Parathyroid adenoma (tissue), 2 donors: ENCODE results near the gene NFIB.

Source experiments
- H2AFZ ChIP-seq: fragments of 300-600 bp; sonication (generic); one replicate; pipeline ENCODE4 v1.7.0; 2017; ENCODE audit warnings: antibody characterized with exemption, mild to moderate bottlenecking
- H3K27ac ChIP-seq: fragments of 300-600 bp; sonication (generic); one replicate; pipeline ENCODE4 v1.7.0; 2017
- H3K27me3 ChIP-seq: fragments of 300-600 bp; sonication (generic); one replicate; pipeline ENCODE4 v1.7.0; 2017; ENCODE audit warnings: low read length; ENCODE audit not compliant: control insufficient read depth, insufficient read depth
- H3K36me3 ChIP-seq: fragments of 300-600 bp; sonication (generic); one replicate; pipeline ENCODE4 v1.7.0; 2017; ENCODE audit warnings: low read length; ENCODE audit not compliant: control insufficient read depth, insufficient read depth
- H3K4me1 ChIP-seq: fragments of 300-600 bp; sonication (generic); one replicate; pipeline ENCODE4 v1.7.0; 2017; ENCODE audit warnings: control low read depth
- H3K4me2 ChIP-seq: fragments of 300-600 bp; sonication (generic); one replicate; pipeline ENCODE4 v1.7.0; 2017; ENCODE audit warnings: low read length
- H3K4me3 ChIP-seq: fragments of 300-600 bp; sonication (generic); one replicate; pipeline ENCODE4 v1.7.0; 2017; ENCODE audit warnings: low read depth, low read length
- H3K79me2 ChIP-seq: fragments of 300-600 bp; sonication (generic); one replicate; pipeline ENCODE4 v1.7.0; 2017; ENCODE audit warnings: control low read depth
- H3K9ac ChIP-seq: fragments of 300-600 bp; sonication (generic); one replicate; pipeline ENCODE4 v1.7.0; 2017; ENCODE audit warnings: mild to moderate bottlenecking
- H3K9me3 ChIP-seq: fragments of 300-600 bp; sonication (generic); one replicate; pipeline ENCODE4 v1.7.0; 2017; ENCODE audit warnings: low read length; ENCODE audit not compliant: control insufficient read depth
- CTCF ChIP-seq: fragments of 300-600 bp; sonication (generic); IDR thresholded peaks from one replicate; pipeline ENCODE4 v1.7.0; 2017; ENCODE audit warnings: antibody characterized with exemption, mild to moderate bottlenecking
- donor health status: primary hyperparathyroidism.

NFIB gene

GRCh38 chr9:14240537-14240936, 73.4 kb downstream of the NFIB start:
- H3K4me2 ChIP-seq: no peak overlapping the region
- no peaks in the 10 kb centered on the region for H3K27me3 ChIP-seq
- no peak for TF ChIP-seq CTCF
- no peak overlapping the region for H3K9ac ChIP-seq
- no peak overlapping the region for H3K27ac ChIP-seq
- no peaks in the 10 kb centered on the region for H3K36me3 ChIP-seq
- H3K9me3 ChIP-seq: no peaks in the 10 kb centered on the region
- no peak overlapping the region for H3K4me3 ChIP-seq
- no peaks in the 10 kb centered on the region for H3K79me2 ChIP-seq
- H3K4me1 ChIP-seq: no peaks in the 10 kb centered on the region
- no peak overlapping the region for H2AFZ ChIP-seq

GRCh38 chr9:14238518-14238917, 75.4 kb downstream of the NFIB start:
- no peak for TF ChIP-seq CTCF
- Histone ChIP-seq H3K4me1 (no peaks in the 10 kb centered on the region), H2AFZ (no peak overlapping the region), H3K4me2 (no peak overlapping the region), H3K27me3 (no peaks in the 10 kb centered on the region), H3K9ac (no peak overlapping the region), H3K4me3 (no peak overlapping the region), H3K36me3 (no peaks in the 10 kb centered on the region), H3K27ac (no peak overlapping the region), H3K79me2 (no peaks in the 10 kb centered on the region), H3K9me3 (no peaks in the 10 kb centered on the region)

GRCh38 chr9:14238079-14238478, 75.9 kb downstream of the NFIB start:
- Histone ChIP-seq H3K9ac (no peak overlapping the region), H3K36me3 (no peaks in the 10 kb centered on the region), H3K4me3 (no peak overlapping the region), H3K4me2 (no peak overlapping the region), H3K4me1 (no peaks in the 10 kb centered on the region), H3K27ac (no peak overlapping the region), H3K9me3 (no peaks in the 10 kb centered on the region), H2AFZ (no peak overlapping the region), H3K79me2 (no peaks in the 10 kb centered on the region), H3K27me3 (no peaks in the 10 kb centered on the region)
- no peak for TF ChIP-seq CTCF

GRCh38 chr9:14236591-14236990, 77.3 kb downstream of the NFIB start:
- Histone ChIP-seq H3K27me3 (no peaks in the 10 kb centered on the region), H3K79me2 (no peaks in the 10 kb centered on the region), H2AFZ (no peak overlapping the region), H3K9me3 (no peaks in the 10 kb centered on the region), H3K27ac (no peak overlapping the region), H3K4me1 (no peaks in the 10 kb centered on the region), H3K4me2 (no peak overlapping the region), H3K9ac (no peak overlapping the region), H3K4me3 (no peak overlapping the region), H3K36me3 (no peaks in the 10 kb centered on the region)
- no peak for TF ChIP-seq CTCF

- H3K4me1 ChIP-seq: no peaks in the 10 kb centered on the region
Observed at GRCh38 chr9:14232111-14232510, 81.8 kb downstream of the NFIB start.

More at GRCh38 chr9:14232111-14232510, 81.8 kb downstream of the NFIB start:
- no peaks in the 10 kb centered on the region for H3K36me3 ChIP-seq
- H3K27ac ChIP-seq: no peak overlapping the region
- H3K9me3 ChIP-seq: no peaks in the 10 kb centered on the region
- no peak overlapping the region for H2AFZ ChIP-seq
- no peak overlapping the region for H3K4me2 ChIP-seq
- H3K27me3 ChIP-seq: no peaks in the 10 kb centered on the region
- H3K9ac ChIP-seq: no peak overlapping the region
- no peak for TF ChIP-seq CTCF
- no peak overlapping the region for H3K4me3 ChIP-seq
- no peaks in the 10 kb centered on the region for H3K79me2 ChIP-seq
